ENCODE results near the gene IPO9. TPM values are rescaled to one million over a fixed set of nuclear protein-coding genes. Genes with fewer than 3 reads are reported as not detected.
"Not testable (repeated sequence)": the region's sequence is repeated elsewhere in the genome, so short reads cannot be mapped to it uniquely, and the experiment has no call there.

IPO9 gene
- total RNA-seq, 1 donor from 2014 or later, result 12.8 TPM

DNA sequence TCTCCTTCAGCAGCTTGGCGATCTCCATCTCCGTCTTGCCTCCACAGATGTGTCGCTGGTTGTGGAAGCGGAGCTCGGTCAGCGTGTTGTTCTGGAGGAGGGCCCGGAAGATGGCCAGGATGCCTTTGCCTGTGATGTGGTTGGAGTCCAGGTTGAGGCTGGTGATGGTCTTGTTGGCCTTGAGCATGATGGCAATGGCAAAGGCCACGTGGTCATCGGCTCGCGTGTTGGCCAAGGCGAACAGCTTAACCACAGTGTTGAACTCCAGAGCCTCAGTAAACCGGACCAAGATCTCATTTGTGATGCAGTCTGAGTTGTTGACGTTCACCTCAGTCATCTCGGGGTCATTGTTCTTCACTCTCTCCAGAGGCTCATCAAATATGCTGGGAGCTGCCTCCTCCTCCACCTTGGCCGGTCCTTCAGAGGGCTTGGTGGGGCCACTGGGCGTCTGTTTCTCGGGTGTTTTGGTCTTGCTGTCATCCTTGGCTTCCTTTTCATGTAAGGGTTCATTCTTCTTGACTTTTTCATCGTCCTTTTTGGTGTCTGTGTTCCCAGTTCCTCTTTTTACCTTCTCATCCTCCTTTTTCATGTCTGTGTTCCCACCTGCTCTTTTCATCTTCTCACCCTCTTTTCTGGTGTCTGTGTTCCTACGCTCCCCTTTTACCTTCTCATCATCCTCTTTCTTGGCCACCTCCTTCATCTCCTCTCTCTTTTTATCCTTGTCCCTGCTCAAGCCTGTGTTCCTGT, 70.9 kb downstream of the IPO9 start:
- Histone ChIP-seq H3K27me3 (no peaks in the 10 kb centered on the region), H3K4me1 (peaks cover 46% of the 10 kb centered on the region), H3K27ac (peak overlapping the region; percentile 75), H3K4me3 (no peak overlapping the region), H3K9me3 (no peaks in the 10 kb centered on the region), H3K36me3 (peaks cover 0 to 15% of the 10 kb centered on the region in 2 donors)
- no peak for DNase-seq (ENCODE audit: extremely low spot score in 2 of 2)
- intact Hi-C loops (cut with DNase I), result loop anchor here (5.0 kb wide), 1 partner anchor 72 kb away; no protein-coding TSS in a partner anchor
- TF ChIP-seq, protein P1, sequence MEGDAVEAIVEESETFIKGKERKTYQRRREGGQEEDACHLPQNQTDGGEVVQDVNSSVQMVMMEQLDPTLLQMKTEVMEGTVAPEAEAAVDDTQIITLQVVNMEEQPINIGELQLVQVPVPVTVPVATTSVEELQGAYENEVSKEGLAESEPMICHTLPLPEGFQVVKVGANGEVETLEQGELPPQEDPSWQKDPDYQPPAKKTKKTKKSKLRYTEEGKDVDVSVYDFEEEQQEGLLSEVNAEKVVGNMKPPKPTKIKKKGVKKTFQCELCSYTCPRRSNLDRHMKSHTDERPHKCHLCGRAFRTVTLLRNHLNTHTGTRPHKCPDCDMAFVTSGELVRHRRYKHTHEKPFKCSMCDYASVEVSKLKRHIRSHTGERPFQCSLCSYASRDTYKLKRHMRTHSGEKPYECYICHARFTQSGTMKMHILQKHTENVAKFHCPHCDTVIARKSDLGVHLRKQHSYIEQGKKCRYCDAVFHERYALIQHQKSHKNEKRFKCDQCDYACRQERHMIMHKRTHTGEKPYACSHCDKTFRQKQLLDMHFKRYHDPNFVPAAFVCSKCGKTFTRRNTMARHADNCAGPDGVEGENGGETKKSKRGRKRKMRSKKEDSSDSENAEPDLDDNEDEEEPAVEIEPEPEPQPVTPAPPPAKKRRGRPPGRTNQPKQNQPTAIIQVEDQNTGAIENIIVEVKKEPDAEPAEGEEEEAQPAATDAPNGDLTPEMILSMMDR (IDR thresholded peaks at IDR 0.05), result no peak
- TF ChIP-seq POLR2A (IDR thresholded peaks at IDR 0.05) (no peak), POLR2AphosphoS5 (IDR thresholded peaks at IDR 0.05; ENCODE audit: insufficient read depth in 1 of 2, low read depth in 1 of 2) (no peak)

DNA sequence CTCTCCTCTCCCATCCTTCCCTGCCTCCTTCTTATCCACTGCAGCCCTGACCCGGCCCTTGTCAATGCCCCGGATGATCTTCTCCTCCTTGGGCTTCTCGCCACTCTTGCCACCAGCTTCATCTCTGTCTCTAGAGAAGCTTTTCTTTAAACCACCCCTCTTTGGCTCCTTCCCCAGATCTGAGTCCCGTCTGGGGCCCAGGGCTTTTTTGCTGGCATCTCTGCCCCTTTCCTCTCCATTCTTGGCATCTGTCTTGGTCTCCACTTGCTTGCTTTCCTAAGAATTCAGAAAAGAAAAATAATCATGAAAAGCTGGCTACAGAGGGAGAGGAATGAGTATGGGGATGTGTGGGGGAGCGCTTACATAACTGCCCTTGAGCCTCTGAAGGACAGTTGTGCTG, 71.5 kb downstream of the IPO9 start:
- no peak for DNase-seq (ENCODE audit: extremely low spot score in 2 of 2)
- Histone ChIP-seq H3K4me3 (no peak overlapping the region), H3K27me3 (no peaks in the 10 kb centered on the region), H3K36me3 (peaks cover 0 to 15% of the 10 kb centered on the region in 2 donors), H3K9me3 (no peaks in the 10 kb centered on the region), H3K4me1 (peaks cover 52% of the 10 kb centered on the region), H3K27ac (peak overlapping the region; percentile 75)
- TF ChIP-seq POLR2A (IDR thresholded peaks at IDR 0.05) (no peak), POLR2AphosphoS5 (IDR thresholded peaks at IDR 0.05; ENCODE audit: insufficient read depth in 1 of 2, low read depth in 1 of 2) (no peak)
- TF ChIP-seq, protein P1 (IDR thresholded peaks at IDR 0.05), result no peak
- intact Hi-C loops (cut with DNase I), result no loop called here

DNA sequence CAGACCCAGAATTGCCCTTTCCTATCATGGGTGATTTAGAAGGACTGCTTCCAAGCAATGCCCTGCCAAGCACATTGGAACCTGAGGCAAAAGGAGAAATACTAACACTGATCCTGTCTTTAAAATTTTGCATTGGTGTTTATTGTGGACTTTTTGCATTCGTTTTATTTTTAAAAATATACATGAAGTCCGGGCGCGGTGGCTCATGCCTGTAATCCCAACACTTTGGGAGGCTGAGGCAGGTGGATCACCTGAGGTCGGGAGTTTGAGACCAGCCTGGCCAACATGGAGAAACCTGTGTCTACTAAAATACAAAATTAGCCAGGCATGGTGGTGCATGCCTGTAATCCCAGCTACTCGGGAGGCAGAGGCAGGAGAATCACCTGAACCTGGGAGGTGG, 72.1 kb downstream of the IPO9 start:
- intact Hi-C loops (cut with DNase I); DNase-seq (ENCODE audit: extremely low spot score in 2 of 2); H3K9me3 ChIP-seq; H3K4me3 ChIP-seq; H3K27me3 ChIP-seq: not testable (repeated sequence)
- Histone ChIP-seq H3K4me1 (peaks cover 57% of the 10 kb centered on the region), H3K36me3 (peaks cover 0 to 15% of the 10 kb centered on the region in 2 donors), H3K27ac (peak overlapping the region; percentile 75)

GRCh38 chr1:201902198-201902597, 73.2 kb downstream of the IPO9 start:
- peak overlapping the region; percentile 93 for H3K27ac ChIP-seq
- H3K4me3 ChIP-seq, result no peak overlapping the region
- no peaks in the 10 kb centered on the region for H3K9me3 ChIP-seq
- intact Hi-C loops (cut with DNase I), result loop anchor here (2.0 kb wide), 1 partner anchor 45 kb away; the partner anchor contains the start of gene LMOD1
- H3K36me3 ChIP-seq, result peaks cover 0 to 15% of the 10 kb centered on the region in 2 donors
- TF ChIP-seq POLR2AphosphoS5 (IDR thresholded peaks at IDR 0.05; ENCODE audit: insufficient read depth in 1 of 2, low read depth in 1 of 2) (no peak), POLR2A (IDR thresholded peaks at IDR 0.05) (no peak)
- TF ChIP-seq, protein P1 (IDR thresholded peaks at IDR 0.05), result no peak
- no peaks in the 10 kb centered on the region for H3K27me3 ChIP-seq
- DNase-seq (ENCODE audit: extremely low spot score in 2 of 2), result no peak
- peaks cover 60% of the 10 kb centered on the region for H3K4me1 ChIP-seq

DNA sequence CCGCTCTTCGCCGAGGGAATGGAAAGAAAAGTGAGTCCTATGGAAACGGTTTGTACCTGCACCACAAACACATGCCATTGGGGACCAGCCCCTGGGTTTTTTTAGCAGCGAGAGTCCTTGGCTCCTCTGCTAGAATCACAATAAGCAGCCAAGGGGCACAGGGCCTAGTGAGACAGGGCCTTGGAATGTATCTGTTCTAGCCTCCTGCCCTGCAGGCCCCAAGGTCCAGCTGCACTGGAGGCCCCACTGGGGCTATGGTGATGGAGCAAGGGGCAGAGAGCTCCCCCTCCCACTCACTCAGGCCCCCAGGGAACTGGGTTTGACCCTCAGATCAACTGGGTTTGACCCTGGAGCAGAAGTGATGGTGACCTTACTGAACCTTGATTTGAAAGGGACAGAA, 74.2 kb downstream of the IPO9 start:
- H3K9me3 ChIP-seq, result no peaks in the 10 kb centered on the region
- intact Hi-C loops (cut with DNase I), result loop anchor here (2.0 kb wide), 1 partner anchor 44 kb away; the partner anchor contains the start of gene LMOD1
- H3K4me1 ChIP-seq, result peaks cover 68% of the 10 kb centered on the region

More for the DNA sequence above, 74.2 kb downstream of the IPO9 start:
- peak in 1 of 2 donors; percentile 79 for TF ChIP-seq POLR2AphosphoS5 (IDR thresholded peaks at IDR 0.05; ENCODE audit: insufficient read depth in 1 of 2, low read depth in 1 of 2)
- TF ChIP-seq, protein P1 (IDR thresholded peaks at IDR 0.05), result no peak
- DNase-seq (ENCODE audit: extremely low spot score in 2 of 2), result no peak
- peaks cover 0 to 10% of the 10 kb centered on the region in 2 donors for H3K36me3 ChIP-seq
- no peak overlapping the region for H3K4me3 ChIP-seq
- H3K27me3 ChIP-seq, result no peaks in the 10 kb centered on the region
- peak overlapping the region; percentile 93 for H3K27ac ChIP-seq
